WTC11 (cell line): Measurements from ENCODE around the gene MCM7. TPM values are rescaled to one million over a fixed set of nuclear protein-coding genes. Genes with fewer than 3 reads are reported as not detected.

Experiments used
- ATAC-seq: fragments of 200-7000 bp; cut with Tn5 transposase; 2 replicates; pipeline ENCODE4 v1.10.0; 2021; ENCODE audit warnings: mild to moderate bottlenecking, moderate library complexity
- CTCF ChIA-PET: fragments of 300-600 bp; sonication (Branson Sonifier 250); formaldehyde crosslinking; loops from one replicate; lab custom pipeline; 2021; ENCODE audit warnings: antibody characterized with exemption; lab: Charles Lee
- POLR2A ChIA-PET: fragments of 350-600 bp; sonication (Branson Sonifier 250); formaldehyde crosslinking; loops from one replicate; lab custom pipeline; 2021; ENCODE audit warnings: antibody characterized with exemption; lab: Charles Lee
- DNase-seq: peaks from one replicate; pipeline ENCODE4 v3.0.0; 2021; ENCODE audit warnings: low spot score
- H3K27ac Mint-ChIP-seq: 2 replicates; pipeline ENCODE4 v1.8.0; 2021; ENCODE audit warnings: mixed read lengths
- H3K27me3 Mint-ChIP-seq: 2 replicates; pipeline ENCODE4 v1.8.0; 2021; ENCODE audit warnings: low read depth, mild to moderate bottlenecking, moderate library complexity, mixed read lengths
- H3K36me3 Mint-ChIP-seq: 2 replicates; pipeline ENCODE4 v1.8.0; 2021; ENCODE audit warnings: mixed read lengths
- H3K4me1 Mint-ChIP-seq: 2 replicates; pipeline ENCODE4 v1.8.0; 2022; ENCODE audit warnings: mixed read lengths
- H3K4me3 Mint-ChIP-seq: 2 replicates; pipeline ENCODE4 v1.8.0; 2021; ENCODE audit warnings: mild to moderate bottlenecking, moderate library complexity, mixed read lengths
- H3K9me3 Mint-ChIP-seq: 2 replicates; pipeline ENCODE4 v1.8.0; 2021; ENCODE audit warnings: mixed read lengths
- AR ChIP-seq: fragments of 250-450 bp; sonication (Bioruptor Pico); IDR thresholded peaks from 2 replicates; pipeline ENCODE4 v1.9.0; 2021; ENCODE audit warnings: mild to moderate bottlenecking
- ARID4B ChIP-seq: sonication (generic); formaldehyde crosslinking; IDR thresholded peaks from 2 replicates; pipeline ENCODE4 v1.8.0; 2023; ENCODE audit warnings: missing genetic modification reagents, mild to moderate bottlenecking, borderline replicate concordance
- CDX4 ChIP-seq: fragments of 250-450 bp; sonication (Bioruptor Pico); IDR thresholded peaks from 2 replicates; pipeline ENCODE4 v1.9.0; 2021; ENCODE audit warnings: moderate library complexity, mild to moderate bottlenecking, inconsistent platforms, borderline replicate concordance
- E2F1 ChIP-seq: sonication (generic); formaldehyde crosslinking; IDR thresholded peaks from 2 replicates; pipeline ENCODE4 v1.8.0; 2022; ENCODE audit warnings: mild to moderate bottlenecking, missing genetic modification reagents
- ETV6 ChIP-seq: sonication (generic); formaldehyde crosslinking; IDR thresholded peaks from 2 replicates; pipeline ENCODE4 v1.8.1; 2022; ENCODE audit warnings: mild to moderate bottlenecking, missing genetic modification reagents
- FOXP4 ChIP-seq: sonication (generic); formaldehyde crosslinking; IDR thresholded peaks from 2 replicates; pipeline ENCODE4 v1.8.0; 2022; ENCODE audit warnings: mild to moderate bottlenecking, missing genetic modification reagents
- PREB ChIP-seq: sonication (generic); formaldehyde crosslinking; IDR thresholded peaks from 2 replicates; pipeline ENCODE4 v1.8.1; 2022; ENCODE audit warnings: mild to moderate bottlenecking, missing genetic modification reagents, moderate library complexity, borderline replicate concordance
- RELA ChIP-seq: sonication (generic); formaldehyde crosslinking; IDR thresholded peaks from 2 replicates; pipeline ENCODE4 v1.8.1; 2022; ENCODE audit warnings: missing genetic modification reagents, mild to moderate bottlenecking, borderline replicate concordance
- SOX15 ChIP-seq: fragments of 250-450 bp; sonication (Bioruptor Pico); IDR thresholded peaks from 2 replicates; pipeline ENCODE4 v1.9.0; 2021; ENCODE audit warnings: mild to moderate bottlenecking
- TEAD1 ChIP-seq: sonication (generic); formaldehyde crosslinking; IDR thresholded peaks from 2 replicates; pipeline ENCODE4 v1.8.0; 2022; ENCODE audit warnings: mild to moderate bottlenecking, missing genetic modification reagents
- TP53 ChIP-seq: sonication (generic); formaldehyde crosslinking; IDR thresholded peaks from 2 replicates; pipeline ENCODE4 v1.8.1; 2023; ENCODE audit warnings: mild to moderate bottlenecking, missing genetic modification reagents
- ZBTB21 ChIP-seq: sonication (generic); formaldehyde crosslinking; IDR thresholded peaks from 2 replicates; pipeline ENCODE4 v1.8.1; 2023; ENCODE audit warnings: mild to moderate bottlenecking, missing genetic modification reagents, borderline replicate concordance
- ZNF317 ChIP-seq: sonication (generic); formaldehyde crosslinking; IDR thresholded peaks from 2 replicates; pipeline ENCODE4 v1.8.1; 2023; ENCODE audit warnings: low read depth, mild to moderate bottlenecking, moderate library complexity, missing genetic modification reagents, borderline replicate concordance
- ZNF416 ChIP-seq: fragments of 250-450 bp; sonication (Bioruptor Pico); IDR thresholded peaks from 2 replicates; pipeline ENCODE4 v1.9.0; 2021; ENCODE audit warnings: mild to moderate bottlenecking, inconsistent platforms
- total RNA-seq: library from RNA; stranded (reverse); gene quantifications from 3 replicates; pipeline ENCODE4 v1.2.3, GENCODE V29; 2021

The MCM7 gene
- total RNA-seq, 1 experiment from 2014 or later, result 351 TPM

GRCh38 chr7:100124301-100125230 is 23.4 kb upstream of the MCM7 start (continued):
- TF ChIP-seq TP53 (CRISPR knock-in tag) (no peak), ARID4B (CRISPR knock-in tag) (no peak), ETV6 (CRISPR knock-in tag) (no peak), ZNF416 (CRISPR knock-in tag) (no peak), AR (CRISPR knock-in tag) (no peak)

GRCh38 chr7:100122568-100122967 is 21.4 kb upstream of the MCM7 start:
- H3K27me3 Mint-ChIP-seq, result no peaks in the 10 kb centered on the region
- H3K4me3 Mint-ChIP-seq, result no peak overlapping the region
- ChIA-PET POLR2A (no interaction called here), CTCF (interaction anchor here (1.5 kb wide), 1 partner anchor 8 kb away, joined by 9 read pairs; no protein-coding TSS in a partner anchor)
- no peaks in the 10 kb centered on the region for H3K9me3 Mint-ChIP-seq
- DNase-seq (no peak), ATAC-seq (no peak)
- peaks cover 2% of the 10 kb centered on the region; the same call in 1 of the 2 replicates for H3K36me3 Mint-ChIP-seq
- peaks cover 22% of the 10 kb centered on the region for H3K4me1 Mint-ChIP-seq
- no peak overlapping the region for H3K27ac Mint-ChIP-seq
- TF ChIP-seq PREB (no peak), SOX15 (CRISPR knock-in tag) (no peak), TEAD1 (CRISPR knock-in tag) (no peak), CDX4 (CRISPR knock-in tag) (no peak), ZBTB21 (CRISPR knock-in tag) (no peak), RELA (CRISPR knock-in tag) (no peak), ZNF317 (CRISPR knock-in tag) (no peak), FOXP4 (CRISPR knock-in tag) (no peak), ARID4B (CRISPR knock-in tag) (no peak), E2F1 (no peak)
